ENCODE measurements around the gene P2RY12. TPM values are rescaled to one million over a fixed set of nuclear protein-coding genes. Genes with fewer than 3 reads are reported as not detected.

The P2RY12 gene
- polyA plus RNA-seq, 1 donor from 2014 or later: not detected

- Histone ChIP-seq H3K9ac (ENCODE audit: low read length) (no peak overlapping the region), H3F3A (ENCODE audit: insufficient read depth, low read length, poor library complexity, severe bottlenecking) (no peaks in the 10 kb centered on the region), H4K20me1 (ENCODE audit: insufficient read depth) (no peaks in the 10 kb centered on the region), H3K9me3 (ENCODE audit: low read length) (no peaks in the 10 kb centered on the region), H3K27ac (ENCODE audit: low read length) (no peak overlapping the region), H3K27me3 (ENCODE audit: insufficient read depth, low read depth, low read length) (no peaks in the 10 kb centered on the region), H3K9me2 (ENCODE audit: insufficient read depth, low read length) (no peaks in the 10 kb centered on the region), H3K4me2 (ENCODE audit: low read length) (no peak overlapping the region), H3K36me3 (ENCODE audit: insufficient read depth, low read length) (peaks cover 12% of the 10 kb centered on the region), H2AFZ (ENCODE audit: low read depth, low read length) (no peak overlapping the region), H3K4me3 (ENCODE audit: low read length) (no peak overlapping the region), H3K79me2 (replicated peaks; ENCODE audit: insufficient read depth, low read length) (no peaks in the 10 kb centered on the region)
- TF ChIP-seq SMC3 (conservative IDR thresholded peaks at IDR 0.05; ENCODE audit: poor library complexity) (no peak), EP300 (conservative IDR thresholded peaks at IDR 0.05; ENCODE audit: poor library complexity, severe bottlenecking) (no peak), MXI1 (conservative IDR thresholded peaks at IDR 0.05; ENCODE audit: poor library complexity, severe bottlenecking) (no peak), RAD21 (conservative IDR thresholded peaks at IDR 0.05) (no peak), REST (IDR thresholded peaks at IDR 0.05; ENCODE audit: borderline replicate concordance) (no peak), EZH2 (IDR thresholded peaks at IDR 0.05; ENCODE audit: borderline replicate concordance, insufficient read depth, low read length, poor library complexity, severe bottlenecking) (no peak), POLR2AphosphoS5 (IDR thresholded peaks at IDR 0.05) (no peak), TAF1 (IDR thresholded peaks at IDR 0.05; ENCODE audit: low read depth) (no peak), CTCF (IDR thresholded peaks at IDR 0.05; ENCODE audit: poor library complexity, severe bottlenecking) (no peak)
These were observed 597 bp downstream of the P2RY12 start for GRCh38 chr3:151383956-151384355.

- no peak overlapping the region for H3K9ac ChIP-seq (ENCODE audit: low read length)
- no peaks in the 10 kb centered on the region for H3K27me3 ChIP-seq (ENCODE audit: insufficient read depth, low read depth, low read length)
- H3K4me3 ChIP-seq (ENCODE audit: low read length): no peak overlapping the region
- no peak overlapping the region for H3K27ac ChIP-seq (ENCODE audit: low read length)
- no peaks in the 10 kb centered on the region for H3K79me2 ChIP-seq (replicated peaks; ENCODE audit: insufficient read depth, low read length)
- H3F3A ChIP-seq (ENCODE audit: insufficient read depth, low read length, poor library complexity, severe bottlenecking): no peaks in the 10 kb centered on the region
- H3K9me3 ChIP-seq (ENCODE audit: low read length): no peaks in the 10 kb centered on the region
- no peak overlapping the region for H3K4me2 ChIP-seq (ENCODE audit: low read length)
- no peak overlapping the region for H2AFZ ChIP-seq (ENCODE audit: low read depth, low read length)
- no peaks in the 10 kb centered on the region for H4K20me1 ChIP-seq (ENCODE audit: insufficient read depth)
- no peaks in the 10 kb centered on the region for H3K9me2 ChIP-seq (ENCODE audit: insufficient read depth, low read length)
- H3K36me3 ChIP-seq (ENCODE audit: insufficient read depth, low read length): peaks cover 16% of the 10 kb centered on the region
- TF ChIP-seq MXI1 (conservative IDR thresholded peaks at IDR 0.05; ENCODE audit: poor library complexity, severe bottlenecking): no peak
- TF ChIP-seq RAD21 (conservative IDR thresholded peaks at IDR 0.05): no peak
- no peak for TF ChIP-seq CTCF (IDR thresholded peaks at IDR 0.05; ENCODE audit: poor library complexity, severe bottlenecking)
- TF ChIP-seq EZH2 (IDR thresholded peaks at IDR 0.05; ENCODE audit: borderline replicate concordance, insufficient read depth, low read length, poor library complexity, severe bottlenecking): no peak
- no peak for TF ChIP-seq REST (IDR thresholded peaks at IDR 0.05; ENCODE audit: borderline replicate concordance)
- TF ChIP-seq SMC3 (conservative IDR thresholded peaks at IDR 0.05; ENCODE audit: poor library complexity): no peak
- TF ChIP-seq EP300 (conservative IDR thresholded peaks at IDR 0.05; ENCODE audit: poor library complexity, severe bottlenecking): no peak
- TF ChIP-seq POLR2AphosphoS5 (IDR thresholded peaks at IDR 0.05): no peak
- no peak for TF ChIP-seq TAF1 (IDR thresholded peaks at IDR 0.05; ENCODE audit: low read depth)
These were observed 1.4 kb downstream of the P2RY12 start for GRCh38 chr3:151383111-151383510.
